ENCODE data around the gene CSH1.
"Not testable (repeated sequence)": the region's sequence is repeated elsewhere in the genome, so short reads cannot be mapped to it uniquely, and the experiment has no call there.

Gene CSH1

GRCh38 chr17:63866625-63867024 lies 29.7 kb downstream of the CSH1 start:
- not testable (repeated sequence) for DNase-seq (ENCODE audit: low read depth)

- DNase-seq (ENCODE audit: low read depth): no peak
Observed at GRCh38 chr17:63859257-63859656, 37.1 kb downstream of the CSH1 start.

- DNase-seq (ENCODE audit: low read depth): not testable (repeated sequence)
Observed at GRCh38 chr17:63856425-63856824, 39.9 kb downstream of the CSH1 start.

GRCh38 chr17:63855185-63855584 lies 41.2 kb downstream of the CSH1 start:
- no peak for DNase-seq (ENCODE audit: low read depth)

- no peak for DNase-seq (ENCODE audit: low read depth)
Observed at GRCh38 chr17:63854709-63855108, 41.7 kb downstream of the CSH1 start.

GRCh38 chr17:63853260-63853659 lies 43.1 kb downstream of the CSH1 start:
- no peak for DNase-seq (ENCODE audit: low read depth)

GRCh38 chr17:63850401-63850800 lies 46.0 kb downstream of the CSH1 start:
- no peak for DNase-seq (ENCODE audit: low read depth)

- DNase-seq (ENCODE audit: low read depth): peak; percentile 84
Observed at GRCh38 chr17:63848834-63849689, 47.3 kb downstream of the CSH1 start.

GRCh38 chr17:63847525-63848249 lies 48.7 kb downstream of the CSH1 start:
- no peak for DNase-seq (ENCODE audit: low read depth)

- DNase-seq (ENCODE audit: low read depth): no peak
Observed at GRCh38 chr17:63845509-63845908, 50.9 kb downstream of the CSH1 start.
